ENCODE results near the gene FOXO6.

The FOXO6 gene

DNA sequence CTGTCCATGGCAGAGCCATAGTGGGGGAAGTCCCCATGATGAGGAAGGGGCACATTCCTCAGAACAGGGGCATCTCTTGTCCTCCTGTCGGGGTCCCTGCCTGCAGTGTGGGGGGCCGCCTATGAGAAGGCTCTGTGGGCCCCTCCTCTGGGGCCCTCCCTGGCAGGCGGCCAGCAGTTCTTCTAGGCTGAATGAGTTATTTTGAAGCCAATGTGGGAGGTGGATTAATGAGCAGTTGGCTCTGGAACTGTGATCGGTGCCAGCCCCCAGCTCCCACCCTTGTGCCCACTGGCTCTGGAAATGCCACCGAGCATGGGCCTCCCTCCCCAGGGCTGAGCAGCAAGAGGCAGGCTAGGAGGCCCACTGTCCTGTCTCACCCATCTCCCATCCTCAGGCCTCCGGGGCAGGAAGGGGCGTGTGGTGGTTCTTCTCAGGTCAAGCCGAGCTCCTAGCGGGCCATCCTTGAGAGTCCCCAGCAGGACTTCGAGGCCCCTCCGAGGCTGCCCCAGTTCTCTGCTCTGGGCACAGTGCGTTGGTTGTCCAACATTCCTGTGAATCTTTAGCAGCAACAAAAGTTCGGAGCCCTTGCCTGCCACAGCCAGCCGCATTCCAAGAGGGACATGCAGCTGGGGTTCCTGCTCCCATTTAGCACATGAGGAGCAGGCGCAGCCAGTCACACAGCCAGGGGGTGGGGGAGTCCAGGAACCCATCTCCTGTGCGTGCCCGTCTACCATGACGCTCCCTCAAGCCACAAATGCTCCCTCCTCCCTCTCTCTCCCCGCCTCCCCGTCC lies 66.1 kb downstream of the FOXO6 start:
- DNase-seq (ENCODE audit: low spot score): no peak

DNA sequence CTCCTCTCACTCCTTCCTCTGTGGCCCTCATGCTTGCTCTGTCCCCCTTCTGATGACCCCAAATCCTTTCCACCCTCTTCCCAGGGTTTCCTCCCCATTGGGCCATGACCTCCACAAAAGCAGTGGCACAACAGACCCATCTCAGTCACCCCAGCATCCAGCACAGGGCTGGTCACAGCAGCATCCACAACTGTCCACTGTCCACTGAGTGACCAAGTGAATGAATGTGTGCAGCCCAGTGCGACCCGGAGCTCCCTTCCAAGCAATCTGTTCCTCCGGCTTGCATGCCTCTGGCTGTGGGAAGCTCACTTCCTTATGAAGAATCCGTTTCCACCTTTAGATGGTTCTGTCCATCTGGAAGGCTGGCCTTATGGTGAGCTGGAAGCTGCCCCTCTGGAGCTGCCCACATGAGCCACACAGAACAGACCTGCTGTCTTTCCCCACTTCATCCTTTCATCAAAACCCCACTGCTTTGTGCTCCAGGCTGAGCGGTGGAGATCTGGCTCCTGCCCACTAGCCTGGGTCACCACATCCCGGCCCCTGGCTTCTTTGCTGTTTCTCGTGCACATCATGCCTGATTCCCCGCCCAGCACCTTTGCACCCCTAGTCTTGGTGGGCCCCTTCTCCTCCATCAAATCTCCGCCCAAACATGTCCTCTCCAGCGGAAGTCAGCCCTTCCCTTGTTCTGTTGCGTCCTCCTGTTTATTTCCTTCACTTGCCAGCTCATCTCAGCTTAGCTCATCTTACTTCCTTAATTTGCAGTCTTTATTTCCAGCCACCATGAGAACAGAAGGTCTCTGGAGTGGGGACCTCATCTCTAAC lies 66.9 kb downstream of the FOXO6 start:
- DNase-seq (ENCODE audit: low spot score): no peak

DNA sequence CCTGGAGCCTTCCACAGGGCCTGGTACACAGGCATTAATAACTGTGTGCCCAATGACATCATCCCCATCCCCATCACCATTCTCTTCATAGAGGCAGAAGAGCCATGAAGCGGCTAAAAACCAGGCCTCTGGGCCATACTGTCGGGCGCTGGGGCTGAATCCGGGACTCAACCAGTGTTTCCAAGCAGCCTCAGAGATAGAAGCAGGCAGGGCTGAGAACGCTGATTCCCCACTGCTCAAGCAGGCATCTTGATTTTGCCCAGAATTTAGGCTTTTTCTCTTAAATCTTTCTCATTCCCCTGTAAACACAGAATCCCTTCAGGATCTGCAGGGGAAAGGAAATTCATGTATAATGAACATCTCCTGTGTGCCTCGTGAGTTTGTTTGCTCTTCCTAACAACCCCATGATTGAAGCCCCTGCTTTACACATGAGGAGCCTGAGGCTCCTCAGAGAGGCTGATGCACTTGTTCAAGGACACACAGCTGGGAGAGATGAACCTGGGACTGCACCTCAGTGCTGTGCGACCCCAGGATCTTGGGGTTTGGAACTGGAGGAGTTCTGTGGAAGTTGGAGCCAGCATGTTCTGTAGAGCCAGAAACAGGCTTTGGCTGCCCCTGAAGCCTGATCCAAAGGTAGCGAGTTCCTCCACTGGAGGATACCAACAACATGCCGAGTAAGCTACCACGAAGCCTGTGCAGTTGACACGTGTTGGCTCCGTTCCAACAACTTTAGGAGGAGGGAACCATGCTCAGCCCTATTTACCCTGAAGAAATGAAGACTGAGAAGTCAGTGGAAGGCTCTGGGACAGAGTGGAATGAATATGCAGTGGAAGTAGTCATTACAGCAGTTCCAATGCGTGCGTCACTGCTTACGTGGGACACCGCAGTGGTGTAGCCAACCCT lies 67.8 kb downstream of the FOXO6 start:
- no peak for DNase-seq (ENCODE audit: low spot score)

DNA sequence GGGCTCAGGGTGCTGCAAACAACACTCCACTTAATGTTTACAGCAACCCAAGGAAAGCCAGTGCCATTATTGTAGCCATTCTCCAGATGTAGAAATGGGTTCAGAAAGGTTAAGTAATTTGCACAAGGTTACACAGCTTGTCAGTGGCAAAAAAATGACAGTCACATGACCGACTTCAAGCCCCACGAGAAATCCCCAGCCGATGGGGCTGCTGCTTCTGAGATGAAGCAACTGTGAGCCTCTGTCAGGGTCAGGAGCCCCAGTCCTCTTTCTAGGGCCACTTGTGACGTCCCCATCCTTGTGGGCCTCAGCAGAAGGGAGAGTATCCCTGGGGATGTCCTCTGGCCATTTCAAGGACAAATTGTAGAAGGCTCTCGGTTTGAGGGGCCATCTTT lies 68.4 kb downstream of the FOXO6 start:
- no peak for DNase-seq (ENCODE audit: low spot score)

DNA sequence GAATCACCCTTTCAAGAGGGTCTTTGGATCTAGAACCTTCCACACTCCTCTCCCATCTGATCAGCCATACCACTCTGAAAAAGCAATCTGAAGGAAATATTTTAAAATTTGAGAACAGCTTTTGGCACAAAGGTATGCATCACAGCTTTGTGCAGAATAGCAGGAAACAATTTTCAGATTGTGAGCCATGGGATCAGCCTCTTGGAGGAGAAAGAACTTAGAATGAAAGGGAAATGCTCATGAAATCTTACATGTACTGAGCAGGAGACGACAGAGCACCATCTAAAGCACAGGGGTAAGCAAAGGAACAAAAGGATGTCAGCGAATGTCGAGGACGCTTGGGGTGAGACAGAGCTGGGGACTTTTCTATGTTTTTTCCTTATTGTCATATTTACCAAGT lies 68.8 kb downstream of the FOXO6 start:
- DNase-seq (ENCODE audit: low spot score): no peak

DNA sequence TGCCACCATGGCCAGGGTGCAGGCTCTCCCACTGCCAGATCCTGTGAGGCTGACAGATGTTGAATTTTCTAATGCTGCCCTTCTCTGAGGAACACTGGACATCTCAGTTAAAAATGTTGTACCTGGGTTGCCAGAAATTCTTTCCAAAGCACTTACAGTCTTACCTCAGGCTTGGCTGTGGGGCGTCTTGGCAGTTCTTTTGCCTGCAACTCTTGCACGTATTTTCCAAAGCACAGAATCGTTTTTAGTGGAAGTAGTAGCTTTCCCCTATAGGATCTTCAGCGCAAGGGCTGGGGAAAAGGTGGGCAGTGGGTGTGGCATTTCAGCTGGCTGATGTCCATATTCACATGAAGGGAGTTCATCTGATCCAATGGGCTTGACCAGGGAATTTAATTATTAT lies 69.3 kb downstream of the FOXO6 start:
- DNase-seq (ENCODE audit: low spot score): no peak

DNA sequence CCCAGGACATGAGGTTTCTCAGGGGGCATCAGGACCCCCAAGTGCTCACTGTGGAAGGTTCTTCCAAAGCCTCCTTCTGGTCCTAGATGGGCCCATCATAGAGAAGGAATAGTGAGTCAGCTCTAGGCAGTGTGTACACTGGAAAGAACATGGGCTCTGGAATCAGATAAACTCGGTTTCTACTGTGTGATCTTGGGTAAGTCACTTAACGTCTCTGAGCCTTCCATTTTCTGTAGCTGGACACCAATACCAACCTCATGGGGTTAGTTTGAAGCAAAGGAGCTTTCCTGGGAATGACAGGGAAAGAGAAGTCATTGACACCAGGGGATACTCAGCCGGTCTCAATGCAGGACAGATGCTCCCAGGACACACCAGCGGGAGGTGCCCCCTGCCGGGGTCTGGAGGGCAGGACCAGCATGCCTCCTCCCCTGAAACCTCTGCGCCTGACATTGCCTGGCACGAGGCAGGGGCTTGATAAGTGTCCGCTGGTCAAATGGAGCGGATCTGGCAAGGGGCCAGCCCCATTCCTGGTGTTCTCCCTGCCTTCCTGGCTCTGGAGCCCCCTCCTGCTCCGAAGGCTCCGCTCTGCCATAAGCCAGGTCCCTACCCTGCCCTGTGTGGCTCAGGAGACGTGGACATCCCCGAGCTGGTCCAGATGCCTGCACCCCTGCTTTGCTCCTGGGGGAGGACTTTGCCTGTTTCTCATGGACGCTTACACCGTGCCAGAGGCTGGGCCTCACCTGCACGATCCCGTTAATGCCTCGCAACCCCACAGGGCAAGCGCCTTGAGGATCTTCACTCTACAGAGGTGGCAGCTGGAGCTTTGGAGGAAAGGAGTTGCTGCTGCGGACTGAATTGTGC lies 70.5 kb downstream of the FOXO6 start:
- no peak for DNase-seq (ENCODE audit: low spot score)

Data from AG08396 (cell line).